Omental fat pad (tissue), 4 donors: ENCODE results near the gene TK2. TPM values are rescaled to one million over a fixed set of nuclear protein-coding genes. Genes with fewer than 3 reads are reported as not detected.
"Not testable (repeated sequence)": the region's sequence is repeated elsewhere in the genome, so short reads cannot be mapped to it uniquely, and the experiment has no call there.

Source experiments
- ATAC-seq: fragments of 150-250 bp; one replicate; pipeline ENCODE4 v1.9.1; 2016; ENCODE audit warnings: mild to moderate bottlenecking, moderate library complexity; ENCODE audit not compliant: low FRiP score
- DNase-seq: peaks from one replicate; pipeline ENCODE4 v3.0.0-alpha.2; 2019; ENCODE audit warnings: low spot score
- total RNA-seq, 4 donors: library from RNA; depleted of rRNA; stranded (reverse); fragments of >200 nt; gene quantifications; one replicate each; pipeline ENCODE4 v1.1.0, GENCODE V29; 2016
- TF ChIP-seq, protein P1 (sequence below), 3 donors: fragments of 450-650 bp; IDR thresholded peaks; one replicate each; pipeline ENCODE4 v1.5.1; 2016 to 2017; ENCODE audit warnings: antibody characterized with exemption in 3 of 3, mild to moderate bottlenecking in 3 of 3, moderate library complexity in 2 of 3

Gene TK2
- 10 to 100 TPM; 39.9 to 69.7 (median 56.0) TPM for total RNA-seq

GRCh38 chr16:66549284-66550131, at the start of gene TK2:
Gene TK2, minus strand, starts transcription at chr16:66550122. Its CDS starts 61 bp downstream, at chr16:66550061.
- DNase-seq = no peak
- TF ChIP-seq, protein P1, sequence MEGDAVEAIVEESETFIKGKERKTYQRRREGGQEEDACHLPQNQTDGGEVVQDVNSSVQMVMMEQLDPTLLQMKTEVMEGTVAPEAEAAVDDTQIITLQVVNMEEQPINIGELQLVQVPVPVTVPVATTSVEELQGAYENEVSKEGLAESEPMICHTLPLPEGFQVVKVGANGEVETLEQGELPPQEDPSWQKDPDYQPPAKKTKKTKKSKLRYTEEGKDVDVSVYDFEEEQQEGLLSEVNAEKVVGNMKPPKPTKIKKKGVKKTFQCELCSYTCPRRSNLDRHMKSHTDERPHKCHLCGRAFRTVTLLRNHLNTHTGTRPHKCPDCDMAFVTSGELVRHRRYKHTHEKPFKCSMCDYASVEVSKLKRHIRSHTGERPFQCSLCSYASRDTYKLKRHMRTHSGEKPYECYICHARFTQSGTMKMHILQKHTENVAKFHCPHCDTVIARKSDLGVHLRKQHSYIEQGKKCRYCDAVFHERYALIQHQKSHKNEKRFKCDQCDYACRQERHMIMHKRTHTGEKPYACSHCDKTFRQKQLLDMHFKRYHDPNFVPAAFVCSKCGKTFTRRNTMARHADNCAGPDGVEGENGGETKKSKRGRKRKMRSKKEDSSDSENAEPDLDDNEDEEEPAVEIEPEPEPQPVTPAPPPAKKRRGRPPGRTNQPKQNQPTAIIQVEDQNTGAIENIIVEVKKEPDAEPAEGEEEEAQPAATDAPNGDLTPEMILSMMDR (IDR thresholded peaks at IDR 0.05) = no peak
- peak; percentile 43 for ATAC-seq

DNA sequence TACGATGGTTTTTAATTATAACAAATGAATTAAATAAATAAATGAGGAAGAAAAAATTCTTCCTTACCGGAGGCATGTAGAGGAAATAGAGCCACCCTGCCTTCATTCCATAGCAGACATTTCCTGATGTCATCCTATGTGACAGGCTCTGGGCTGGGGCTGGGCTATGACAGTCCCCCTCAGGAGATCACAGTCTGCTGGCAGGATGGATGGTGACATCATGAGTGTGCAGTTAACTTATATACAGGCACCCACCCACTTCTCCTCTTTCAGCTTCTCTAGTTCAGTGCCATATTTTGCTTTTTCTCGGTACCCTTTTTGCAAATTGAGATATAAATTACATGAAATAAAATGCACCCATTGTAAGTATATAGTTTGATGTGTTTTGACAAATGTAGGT, 48.2 kb upstream of the TK2 start:
- no peak for DNase-seq
- TF ChIP-seq, protein P1 (IDR thresholded peaks at IDR 0.05) = no peak
- ATAC-seq = no peak

DNA sequence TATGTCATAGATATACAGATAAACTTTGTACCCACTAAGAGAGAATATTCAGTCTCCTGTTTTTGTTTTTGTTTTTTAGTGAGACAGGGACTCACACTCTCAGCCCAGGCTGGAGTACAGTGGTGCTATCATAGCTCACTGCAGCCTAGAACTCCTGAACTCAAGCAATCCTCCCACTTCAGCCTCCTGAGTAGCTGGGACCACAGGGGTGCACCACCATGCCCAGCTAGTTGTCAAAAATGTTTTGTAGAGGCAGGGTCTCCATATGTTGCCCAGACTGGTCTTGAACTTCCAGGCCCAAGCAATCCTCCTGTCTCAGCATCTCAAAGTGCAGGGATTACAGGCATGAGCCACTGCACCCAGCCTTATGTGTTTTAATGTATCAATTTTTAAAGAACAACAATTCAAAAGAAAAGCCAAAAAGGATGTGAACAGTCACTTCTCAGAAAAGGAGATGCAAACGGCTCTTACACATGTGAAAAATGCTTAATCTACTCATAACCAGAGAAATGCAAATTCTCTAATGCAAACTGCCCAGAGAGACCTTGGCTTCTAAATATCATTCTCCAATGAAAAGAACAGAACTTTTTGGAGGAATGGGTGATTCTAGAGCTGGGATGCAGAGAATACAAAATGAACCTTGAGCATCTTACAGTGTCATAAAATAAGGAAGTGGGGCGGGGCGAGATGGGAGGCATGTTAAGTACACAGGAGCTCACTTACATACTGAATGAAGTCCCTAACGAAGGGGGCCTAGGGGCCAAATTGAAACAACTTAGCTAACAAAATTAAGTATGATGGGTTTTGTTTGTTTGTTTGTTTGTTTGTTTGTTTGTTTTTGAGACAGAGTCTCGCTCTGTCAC, 47.3 kb upstream of the TK2 start:
- TF ChIP-seq, protein P1 (IDR thresholded peaks at IDR 0.05) = no peak
- ATAC-seq (no peak), DNase-seq (no peak)

DNA sequence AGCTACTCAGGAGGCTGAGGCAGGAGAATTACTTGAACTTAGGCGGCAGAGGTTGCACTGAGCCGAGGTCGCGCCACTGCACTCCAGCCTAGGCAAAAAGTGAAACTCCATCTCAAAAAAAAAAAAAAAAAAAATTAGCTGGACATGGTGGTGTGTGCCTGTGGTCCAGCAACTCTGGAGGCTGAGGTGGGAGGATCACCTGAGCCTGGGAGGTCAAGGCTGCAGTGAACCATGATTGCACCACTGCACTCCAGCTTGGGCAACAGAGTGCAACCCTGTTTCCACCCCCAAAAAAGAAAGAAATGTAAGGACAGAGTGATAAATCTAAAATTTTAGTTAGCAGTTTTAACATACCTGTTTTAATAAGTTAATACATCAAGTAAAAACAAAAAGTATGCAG, 46.6 kb upstream of the TK2 start:
- ATAC-seq, DNase-seq: not testable (repeated sequence)

GRCh38 chr16:66594739-66595138, 44.8 kb upstream of the TK2 start:
- no peak for ATAC-seq
- TF ChIP-seq, protein P1 (IDR thresholded peaks at IDR 0.05) = no peak

GRCh38 chr16:66592814-66593213, 42.9 kb upstream of the TK2 start:
- TF ChIP-seq, protein P1 (IDR thresholded peaks at IDR 0.05) = no peak
- ATAC-seq (no peak), DNase-seq (no peak)

More at GRCh38 chr16:66594739-66595138, 44.8 kb upstream of the TK2 start:
- no peak for DNase-seq

DNA sequence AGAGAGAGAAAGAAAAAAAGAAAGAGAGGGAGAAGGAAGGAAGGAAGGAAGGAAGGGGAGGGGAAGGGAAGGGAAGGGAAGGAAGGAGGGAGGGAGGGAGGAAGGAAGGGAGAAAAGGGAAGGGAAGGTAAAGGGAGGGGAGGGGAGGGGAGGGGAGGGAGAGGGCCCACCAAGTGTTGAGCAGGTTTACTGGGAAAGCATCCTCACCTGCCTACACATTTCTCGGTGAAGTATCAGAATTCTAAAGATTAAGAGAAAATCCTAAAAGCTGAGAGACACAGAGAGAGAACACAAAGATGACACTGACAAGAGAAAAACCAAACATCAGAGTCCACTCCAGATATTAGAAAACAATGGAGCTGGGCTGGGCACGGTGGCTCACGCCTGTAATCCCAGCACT, 42.3 kb upstream of the TK2 start:
- TF ChIP-seq, protein P1 (IDR thresholded peaks at IDR 0.05) = no peak
- ATAC-seq = no peak
- DNase-seq = no peak
